Measurements from ENCODE around the gene BHLHE23. TPM values are rescaled to one million over a fixed set of nuclear protein-coding genes. Genes with fewer than 3 reads are reported as not detected.

The BHLHE23 gene
- total RNA-seq, 2 donors from 2014 or later: not detected

DNA sequence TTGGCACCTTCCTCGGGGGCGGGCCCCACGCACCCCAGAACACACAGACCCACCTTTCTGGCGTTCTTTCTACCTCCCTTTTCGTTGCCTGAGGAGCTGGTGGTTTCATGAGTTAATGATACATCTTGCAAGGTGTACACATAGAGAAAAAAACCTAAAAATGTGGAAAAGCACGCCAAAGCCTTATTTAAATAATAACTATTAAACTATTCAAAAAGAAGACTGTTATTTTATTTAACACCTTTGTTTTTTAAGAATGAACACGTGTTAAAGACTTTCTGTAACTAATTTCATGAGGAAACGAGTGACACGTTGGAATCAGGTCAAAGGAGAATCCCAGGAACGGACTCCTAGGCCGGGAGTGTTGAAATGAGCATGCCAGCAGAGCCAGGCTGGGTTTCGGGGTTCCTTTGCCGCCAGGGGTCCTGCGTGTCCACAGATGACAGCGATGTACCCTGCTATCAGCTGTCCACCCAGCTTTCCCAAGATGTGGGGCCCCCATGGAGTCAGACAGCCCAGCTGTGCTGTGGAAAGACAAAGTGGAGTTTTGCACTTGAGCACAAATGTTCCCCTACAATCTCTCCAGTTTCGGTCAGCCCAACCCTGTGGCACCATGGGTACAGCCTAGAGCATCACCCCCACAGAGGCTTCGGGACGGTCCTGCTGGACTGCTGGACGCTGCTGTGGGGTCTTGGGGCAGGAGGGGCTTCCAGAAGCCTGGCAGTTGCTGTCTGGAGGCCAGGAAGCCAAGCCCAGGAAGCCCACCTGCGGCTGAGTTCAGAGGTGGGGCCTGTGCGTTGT, 38.2 kb downstream of the BHLHE23 start:
- no peak for ATAC-seq
- Histone ChIP-seq H3K4me1 (peaks cover 9% of the 10 kb centered on the region), H3K27me3 (peaks cover 0 to 10% of the 10 kb centered on the region in 2 donors), H3K36me3 (replicated peaks in 1 of 2; ENCODE audit: insufficient read depth in 1 of 2, low read depth in 2 of 2) (no peaks in the 10 kb centered on the region), H3K27ac (no peak overlapping the region), H3K9me3 (no peaks in the 10 kb centered on the region), H3K4me3 (no peak overlapping the region)
- DNase-seq: no peak
- intact Hi-C loops (cut with DNase I): no loop called here
- WGBS, 2 donors: 60 to 70% methylated on average over 17 to 21 of the region's 21 CpGs
- no peak for TF ChIP-seq CTCF (IDR thresholded peaks at IDR 0.05)
- TF ChIP-seq POLR2A (IDR thresholded peaks at IDR 0.05): no peak

GRCh38 chr20:62967628-62968351, 39.0 kb downstream of the BHLHE23 start:
- ATAC-seq: no peak
- peaks cover 0 to 2% of the 10 kb centered on the region in 2 donors for H3K27me3 ChIP-seq
- TF ChIP-seq POLR2A (IDR thresholded peaks at IDR 0.05) (no peak), CTCF (IDR thresholded peaks at IDR 0.05) (no peak)
- H3K36me3 ChIP-seq (replicated peaks in 1 of 2; ENCODE audit: insufficient read depth in 1 of 2, low read depth in 2 of 2): no peaks in the 10 kb centered on the region
- no peak overlapping the region for H3K4me3 ChIP-seq
- H3K9me3 ChIP-seq: no peaks in the 10 kb centered on the region
- intact Hi-C loops (cut with DNase I): no loop called here
- WGBS, 2 donors: 81 to 86% methylated on average over 6 to 27 of the region's 27 CpGs
- no peak overlapping the region for H3K27ac ChIP-seq
- H3K4me1 ChIP-seq: peaks cover 7% of the 10 kb centered on the region
- DNase-seq: no peak

DNA sequence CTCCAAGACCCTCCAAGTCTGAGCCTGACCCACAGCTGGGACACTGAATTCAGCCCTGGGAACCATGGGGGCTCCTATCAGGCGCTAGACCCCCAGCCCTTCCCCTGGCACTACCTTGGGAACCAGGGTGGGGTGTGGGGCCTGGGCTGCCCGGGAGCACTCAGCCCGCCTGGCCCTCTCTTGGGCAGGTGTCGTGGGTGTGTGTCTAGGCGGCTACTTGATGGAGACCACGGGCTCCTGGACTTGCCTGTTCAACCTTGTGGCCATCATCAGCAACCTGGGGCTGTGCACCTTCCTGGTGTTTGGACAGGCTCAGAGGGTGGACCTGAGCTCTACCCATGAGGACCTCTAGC, 39.6 kb downstream of the BHLHE23 start:
- H3K36me3 ChIP-seq (replicated peaks in 1 of 2; ENCODE audit: insufficient read depth in 1 of 2, low read depth in 2 of 2): no peaks in the 10 kb centered on the region

DNA sequence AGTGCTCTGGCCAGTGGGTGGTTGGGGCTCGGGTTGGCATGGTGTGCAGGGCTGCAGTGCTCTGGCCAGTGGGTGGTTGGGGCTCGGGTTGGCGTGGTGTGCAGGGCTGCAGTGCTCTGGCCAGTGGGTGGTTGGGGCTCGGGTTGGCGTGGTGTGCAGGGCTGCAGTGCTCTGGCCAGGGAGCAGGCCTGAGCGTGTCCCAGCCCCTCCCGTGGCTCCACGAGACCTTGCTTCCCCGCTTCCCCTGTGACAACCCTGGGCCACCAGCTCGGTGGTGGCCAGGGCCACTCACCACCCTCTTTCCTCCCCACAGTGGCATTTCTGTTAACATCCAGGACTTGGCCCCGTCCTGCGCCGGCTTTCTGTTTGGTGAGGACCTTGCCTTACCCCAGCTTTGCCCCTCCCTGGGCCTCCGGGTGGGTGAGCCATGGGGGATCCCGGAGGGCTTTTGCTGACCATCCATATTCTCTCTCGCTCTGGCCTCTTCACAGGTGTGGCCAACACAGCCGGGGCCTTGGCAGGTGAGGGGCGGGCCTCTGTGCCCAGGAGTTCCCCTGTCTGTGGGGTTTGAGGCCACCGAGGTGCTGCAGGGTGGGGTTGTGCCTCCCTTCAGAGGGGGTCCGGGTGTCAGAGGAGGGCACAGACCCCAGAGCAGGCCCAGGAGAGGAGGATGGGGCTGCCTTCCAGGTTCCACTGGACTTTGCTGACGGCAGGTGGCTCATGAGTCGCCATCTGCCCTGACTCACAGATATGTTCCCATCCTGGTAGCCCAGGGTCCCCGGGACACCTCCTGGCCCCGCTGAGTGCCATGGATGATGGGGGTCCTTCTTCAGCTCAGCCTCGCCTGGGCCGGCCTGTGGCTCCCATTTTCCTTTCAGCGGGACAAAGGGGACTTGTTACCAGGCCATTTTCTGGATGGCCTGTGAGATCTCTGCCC, 40.3 kb downstream of the BHLHE23 start:
- DNase-seq (no peak), ATAC-seq (no peak)
- no peaks in the 10 kb centered on the region for H3K36me3 ChIP-seq (replicated peaks in 1 of 2; ENCODE audit: insufficient read depth in 1 of 2, low read depth in 2 of 2)
- no peak overlapping the region for H3K4me3 ChIP-seq
- H3K4me1 ChIP-seq: no peaks in the 10 kb centered on the region
- intact Hi-C loops (cut with DNase I): no loop called here
- no peaks in the 10 kb centered on the region for H3K27me3 ChIP-seq
- WGBS, 2 donors: 86 to 89% methylated on average over 7 to 23 of the region's 27 CpGs
- H3K27ac ChIP-seq: no peak overlapping the region
- TF ChIP-seq CTCF (IDR thresholded peaks at IDR 0.05) (no peak), POLR2A (IDR thresholded peaks at IDR 0.05) (no peak)
- no peaks in the 10 kb centered on the region for H3K9me3 ChIP-seq

More for the DNA sequence above, 39.6 kb downstream of the BHLHE23 start:
- Histone ChIP-seq H3K4me3 (no peak overlapping the region), H3K4me1 (no peaks in the 10 kb centered on the region), H3K27ac (no peak overlapping the region), H3K9me3 (no peaks in the 10 kb centered on the region), H3K27me3 (no peaks in the 10 kb centered on the region)
- no peak for ATAC-seq
- TF ChIP-seq POLR2A (IDR thresholded peaks at IDR 0.05): no peak
- no peak for TF ChIP-seq CTCF (IDR thresholded peaks at IDR 0.05)
- DNase-seq: no peak
- intact Hi-C loops (cut with DNase I): no loop called here
- WGBS, 2 donors: 85% methylated on average over 6 of the region's 6 CpGs; no CpG with 5 or more reads in 1 of the 2 donors

Measured in body of pancreas (tissue), 4 donors.